Measurements from ENCODE around the gene SCG5.

DNA sequence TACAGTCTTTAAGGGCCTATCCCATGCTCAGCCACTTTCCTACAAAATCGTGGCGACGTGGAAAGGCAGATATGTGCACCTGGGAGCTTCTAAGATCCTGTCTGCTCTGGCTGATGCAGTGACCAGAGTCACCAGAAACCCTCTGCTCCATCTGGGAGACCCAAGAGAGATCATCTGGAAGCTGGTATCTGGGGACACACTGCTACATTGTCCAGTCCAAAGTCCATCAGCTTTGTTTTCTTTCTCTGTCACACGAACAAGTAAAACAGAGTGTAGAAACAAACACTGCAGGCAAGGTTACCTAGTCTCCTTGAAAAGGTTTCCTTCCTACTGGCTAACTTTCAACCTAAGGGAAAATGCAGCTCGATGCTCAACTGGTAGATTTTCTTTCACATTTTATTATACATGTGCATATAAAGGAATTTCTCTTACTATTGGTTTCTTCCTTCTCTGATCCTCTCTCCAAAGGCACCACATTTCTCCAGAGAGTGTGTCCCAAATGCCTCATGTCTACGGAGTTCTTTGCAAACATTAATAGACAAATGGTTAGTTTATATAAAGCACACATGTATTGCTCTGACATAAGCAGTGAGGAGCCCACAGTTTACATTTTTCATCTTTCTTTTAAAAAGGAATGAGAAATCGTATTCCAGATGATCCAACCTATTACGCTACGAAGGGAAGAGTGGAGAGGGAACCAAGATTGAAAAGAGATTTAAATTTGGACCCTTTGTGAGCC lies 68.0 kb downstream of the SCG5 start:
- TF ChIP-seq TEAD4 (IDR thresholded peaks at IDR 0.05): no peak
- TF ChIP-seq MAX (IDR thresholded peaks at IDR 0.05): no peak
- TF ChIP-seq YY1 (IDR thresholded peaks at IDR 0.05; ENCODE audit: low read depth): no peak
- TF ChIP-seq TAF1 (IDR thresholded peaks at IDR 0.05; ENCODE audit: low read depth): no peak
- TF ChIP-seq CEBPB (IDR thresholded peaks at IDR 0.05): no peak
- no peak for TF ChIP-seq RAD21 (IDR thresholded peaks at IDR 0.05; ENCODE audit: low read depth)
- no peak for TF ChIP-seq NFIC (IDR thresholded peaks at IDR 0.05)
- no peak for TF ChIP-seq EP300 (IDR thresholded peaks at IDR 0.05; ENCODE audit: borderline replicate concordance)
- no peak for TF ChIP-seq REST (IDR thresholded peaks at IDR 0.05; ENCODE audit: low read depth)
- no peak for TF ChIP-seq EGR1 (IDR thresholded peaks at IDR 0.05)
- TF ChIP-seq CREB1 (IDR thresholded peaks at IDR 0.05; ENCODE audit: low read depth): no peak
- TF ChIP-seq, protein P1, sequence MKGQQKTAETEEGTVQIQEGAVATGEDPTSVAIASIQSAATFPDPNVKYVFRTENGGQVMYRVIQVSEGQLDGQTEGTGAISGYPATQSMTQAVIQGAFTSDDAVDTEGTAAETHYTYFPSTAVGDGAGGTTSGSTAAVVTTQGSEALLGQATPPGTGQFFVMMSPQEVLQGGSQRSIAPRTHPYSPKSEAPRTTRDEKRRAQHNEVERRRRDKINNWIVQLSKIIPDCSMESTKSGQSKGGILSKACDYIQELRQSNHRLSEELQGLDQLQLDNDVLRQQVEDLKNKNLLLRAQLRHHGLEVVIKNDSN (IDR thresholded peaks at IDR 0.05): no peak
- no peak for TF ChIP-seq FOXM1 (IDR thresholded peaks at IDR 0.05; ENCODE audit: borderline replicate concordance, low read depth)
